Fibroblast of skin of right quadriceps (primary cell): ENCODE data around the gene SIPA1L3.
"Not testable (repeated sequence)": the region's sequence is repeated elsewhere in the genome, so short reads cannot be mapped to it uniquely, and the experiment has no call there.

ENCODE experiments used
- DNase-seq: peaks from one replicate; pipeline ENCODE4 v3.0.0-alpha.2; 2013

SIPA1L3 gene

DNA sequence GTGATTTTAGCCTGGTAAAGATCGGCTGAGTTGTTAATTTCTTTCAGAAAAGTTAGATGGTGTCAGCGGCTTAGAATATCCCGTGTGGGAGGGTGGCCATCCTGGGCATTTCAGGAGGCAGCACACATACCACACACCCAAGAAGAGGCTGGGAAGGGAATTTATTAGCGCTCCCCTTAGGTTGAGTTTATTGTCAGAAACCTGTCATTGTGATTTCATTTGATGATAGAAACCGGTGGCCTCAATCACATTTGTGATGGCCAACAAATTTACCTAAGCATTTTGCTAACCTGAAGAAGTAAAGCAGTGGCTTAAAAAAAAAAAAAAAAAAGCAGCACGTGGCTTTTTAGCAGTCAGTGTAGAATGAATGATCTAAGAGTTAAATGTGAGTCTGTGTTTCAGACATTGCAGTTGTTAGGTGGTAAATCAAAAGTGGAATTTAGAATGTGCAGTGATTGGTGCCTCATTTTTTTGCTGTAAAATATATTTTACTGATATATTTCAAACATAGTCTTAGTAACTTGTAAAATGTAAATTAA, 2.7 kb downstream of the SIPA1L3 start:
- no peak for DNase-seq

DNA sequence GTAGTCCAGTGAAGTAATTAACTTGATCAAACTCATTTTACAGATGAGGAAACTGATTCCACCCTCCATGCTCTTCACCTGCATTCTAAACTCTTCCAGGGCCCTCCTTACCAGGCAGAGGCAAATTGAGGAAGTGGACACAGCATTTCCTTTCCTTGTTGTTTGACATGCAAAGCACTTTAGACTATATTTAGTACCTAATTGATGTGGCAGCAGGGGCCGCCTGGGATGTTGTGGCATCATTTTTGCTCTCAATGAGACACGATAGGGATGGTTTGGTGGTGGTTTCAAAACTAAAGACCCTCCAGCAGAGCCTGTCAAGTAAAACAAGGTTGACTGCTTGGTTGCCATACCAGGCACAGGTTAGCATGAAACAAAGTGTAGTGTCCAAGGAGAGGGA, 7.9 kb downstream of the SIPA1L3 start:
- no peak for DNase-seq

DNA sequence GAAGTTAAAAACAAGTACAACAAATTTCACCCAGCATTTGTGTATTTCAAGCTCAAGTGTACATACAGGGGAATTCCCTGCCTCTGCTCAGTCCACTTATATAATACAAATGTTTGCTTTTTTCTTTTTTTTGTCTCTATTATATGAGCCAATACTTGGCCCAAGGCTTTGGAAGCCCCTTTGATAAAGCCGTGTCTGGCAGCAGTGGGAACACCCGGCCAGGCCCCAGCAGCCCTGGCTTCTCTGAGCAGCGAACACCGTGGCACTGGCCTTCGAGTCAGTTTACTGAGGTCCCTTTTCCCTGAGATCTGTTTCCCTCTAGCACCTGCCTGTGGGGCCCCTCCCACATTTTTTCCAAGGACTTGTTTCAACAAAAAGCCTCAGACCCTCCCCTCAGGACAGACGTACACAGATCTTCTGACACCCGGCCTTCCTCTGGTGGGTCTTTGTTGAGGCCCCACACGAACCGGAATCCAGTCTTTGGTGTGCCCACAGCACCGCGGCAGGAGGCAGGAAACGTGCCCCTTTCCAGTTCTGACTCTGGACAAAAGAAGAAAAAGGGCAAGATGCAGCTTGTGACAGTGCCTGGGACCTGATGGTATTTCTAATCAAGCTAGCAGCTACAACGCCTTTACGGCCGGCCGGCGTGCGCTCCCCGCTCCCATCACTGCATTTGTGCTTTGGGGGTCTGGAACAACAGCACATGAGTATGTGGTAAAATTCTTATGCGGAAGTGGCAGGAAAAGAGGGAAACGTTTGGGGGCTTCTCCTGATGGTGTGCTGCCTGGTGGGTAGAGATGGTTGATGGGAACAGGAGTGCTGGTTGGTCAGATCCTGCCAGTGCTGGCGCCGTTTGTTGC, 13.8 kb downstream of the SIPA1L3 start:
- DNase-seq = no peak

GRCh38 chr19:37924573-37924972, 17.6 kb downstream of the SIPA1L3 start:
- DNase-seq = not testable (repeated sequence)

DNA sequence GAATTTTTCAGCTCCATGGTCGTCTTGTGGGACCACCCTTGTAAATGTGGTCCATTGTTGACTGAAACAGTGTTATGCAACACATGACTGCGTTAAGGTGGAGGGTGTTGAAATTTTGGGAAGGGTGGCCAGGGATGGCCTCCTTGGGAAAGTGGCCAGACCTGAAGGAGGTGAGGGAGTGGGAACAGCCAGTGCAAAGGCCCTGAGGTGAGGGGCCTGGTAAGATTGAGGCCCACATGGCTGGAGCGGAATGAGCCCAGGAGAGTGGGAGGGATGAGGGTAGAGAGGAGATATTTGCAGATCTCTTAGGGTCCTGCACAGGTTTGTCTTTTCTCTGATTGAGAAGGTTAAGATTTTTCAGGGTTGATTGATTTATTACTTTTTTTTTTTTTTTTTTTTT, 18.2 kb downstream of the SIPA1L3 start:
- DNase-seq = no peak

DNA sequence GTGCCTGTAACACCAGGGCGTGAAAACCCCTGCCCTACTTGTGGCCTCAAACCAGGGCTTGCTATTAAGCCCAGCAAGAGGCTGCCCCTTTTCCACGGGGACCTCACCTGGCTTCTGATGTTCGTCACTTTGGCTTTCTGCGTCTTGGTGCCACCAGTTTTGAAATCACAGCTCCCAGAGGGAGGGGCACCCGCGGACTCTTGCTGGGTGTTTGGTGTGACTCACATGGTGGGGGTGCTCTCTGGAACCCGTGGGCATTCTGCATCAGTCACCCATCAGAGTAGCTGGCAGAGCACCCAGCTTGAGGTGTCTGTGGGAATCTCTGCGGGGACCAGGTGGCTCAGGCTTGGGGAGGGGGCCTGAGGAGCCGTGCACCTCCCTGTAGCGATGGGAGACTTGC, 19.2 kb downstream of the SIPA1L3 start:
- no peak for DNase-seq

GRCh38 chr19:37926711-37927110, 19.7 kb downstream of the SIPA1L3 start:
- DNase-seq = no peak

- no peak for DNase-seq
These were observed 21.7 kb downstream of the SIPA1L3 start for GRCh38 chr19:37928527-37929286.

DNA sequence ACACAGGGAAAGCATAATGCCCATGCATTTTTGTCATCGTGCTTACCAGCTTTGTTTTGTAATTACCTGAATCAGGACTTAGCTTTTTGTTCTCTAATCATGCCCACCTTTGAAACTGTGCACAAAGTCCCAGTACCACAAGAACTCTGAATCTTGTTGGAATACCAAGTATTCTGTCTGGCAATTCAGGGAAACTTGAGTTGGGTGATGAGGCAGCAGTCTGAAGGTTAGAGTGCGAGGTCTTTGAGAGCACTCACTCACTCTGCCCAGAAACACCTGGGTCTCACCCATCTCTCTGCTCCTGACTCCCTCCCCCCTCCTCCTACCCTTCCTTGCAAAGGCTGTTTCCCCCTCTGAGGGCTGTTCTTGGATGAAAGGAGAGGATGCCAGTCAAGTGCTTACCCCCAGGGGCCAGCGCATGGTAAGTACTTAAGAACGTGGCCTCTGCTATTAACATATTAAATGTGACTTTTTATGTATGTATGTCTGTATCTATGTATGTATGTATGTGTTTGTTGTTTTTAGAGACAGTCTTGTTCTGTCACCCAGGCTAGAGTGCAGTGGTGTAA, 22.4 kb downstream of the SIPA1L3 start:
- no peak for DNase-seq

- no peak for DNase-seq
These were observed 23.4 kb downstream of the SIPA1L3 start for GRCh38 chr19:37930416-37930815.

- peak; percentile 63 for DNase-seq
These were observed 25.1 kb downstream of the SIPA1L3 start for GRCh38 chr19:37931881-37932655.

- DNase-seq = peak; percentile 21
These were observed 26.3 kb downstream of the SIPA1L3 start for GRCh38 chr19:37932985-37933936.

DNA sequence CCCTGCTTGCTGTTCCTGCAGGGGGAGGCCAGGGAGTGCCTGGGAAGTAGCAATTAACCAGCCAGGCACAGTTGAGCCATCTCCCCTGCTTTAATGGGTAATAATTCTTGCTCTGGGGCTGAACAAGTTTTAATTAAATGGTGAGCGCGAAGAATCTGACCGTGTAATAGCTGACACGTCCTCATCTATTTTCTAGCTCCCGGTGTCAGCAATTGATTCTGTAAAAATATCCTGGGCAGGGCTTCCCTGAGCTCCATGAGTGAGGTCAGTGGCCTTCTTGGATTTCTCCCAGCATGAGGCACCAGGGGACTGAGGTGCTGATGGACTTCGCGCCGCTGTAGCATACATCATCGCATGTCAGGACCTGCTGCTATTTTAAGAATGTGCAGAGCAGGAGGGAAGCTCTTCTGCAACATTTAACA, 26.9 kb downstream of the SIPA1L3 start:
- DNase-seq = peak; percentile 68

DNA sequence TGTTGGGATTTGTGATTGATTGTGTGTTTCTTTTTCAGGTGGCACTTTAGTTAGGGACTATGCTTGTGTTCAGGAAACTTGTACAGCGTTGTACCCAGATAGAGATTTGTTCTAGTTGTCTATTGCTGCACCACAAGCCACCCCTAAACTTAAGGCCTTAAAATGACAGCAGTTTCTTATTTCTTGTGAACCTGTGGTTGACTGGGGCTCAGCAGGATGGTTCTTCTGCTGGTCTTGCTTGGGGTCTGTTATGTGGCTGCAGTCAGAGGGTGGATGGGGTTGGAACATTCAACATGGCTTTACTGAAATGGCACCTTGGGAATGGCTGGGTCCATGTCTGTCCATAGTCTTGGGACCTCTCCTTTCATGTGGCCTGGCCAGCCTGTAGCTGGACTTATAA, 28.3 kb downstream of the SIPA1L3 start:
- DNase-seq = no peak

DNA sequence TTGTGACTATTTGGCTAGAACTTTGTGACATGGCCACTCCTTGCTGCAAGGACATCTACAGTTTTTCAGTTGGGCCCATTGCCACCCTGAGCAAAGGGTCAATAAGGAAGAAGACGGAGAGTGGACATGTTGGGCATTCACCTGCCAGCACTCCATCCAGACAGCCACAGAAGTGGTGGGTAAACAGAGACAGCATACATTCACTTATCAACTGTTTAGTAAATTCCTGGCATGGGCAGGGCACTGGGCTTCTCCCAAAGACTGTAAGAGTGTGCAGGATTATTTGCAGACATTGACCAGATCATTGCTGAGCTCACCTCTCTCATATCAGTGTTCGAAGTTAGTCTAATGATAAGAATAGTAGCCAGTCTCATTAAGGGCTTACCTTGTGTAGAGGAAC, 29.2 kb downstream of the SIPA1L3 start:
- no peak for DNase-seq

- DNase-seq = no peak
These were observed 29.9 kb downstream of the SIPA1L3 start for GRCh38 chr19:37936886-37937285.

GRCh38 chr19:37938353-37938752, 31.3 kb downstream of the SIPA1L3 start:
- DNase-seq = no peak

GRCh38 chr19:37941782-37942515, 34.9 kb downstream of the SIPA1L3 start:
- DNase-seq = no peak

DNA sequence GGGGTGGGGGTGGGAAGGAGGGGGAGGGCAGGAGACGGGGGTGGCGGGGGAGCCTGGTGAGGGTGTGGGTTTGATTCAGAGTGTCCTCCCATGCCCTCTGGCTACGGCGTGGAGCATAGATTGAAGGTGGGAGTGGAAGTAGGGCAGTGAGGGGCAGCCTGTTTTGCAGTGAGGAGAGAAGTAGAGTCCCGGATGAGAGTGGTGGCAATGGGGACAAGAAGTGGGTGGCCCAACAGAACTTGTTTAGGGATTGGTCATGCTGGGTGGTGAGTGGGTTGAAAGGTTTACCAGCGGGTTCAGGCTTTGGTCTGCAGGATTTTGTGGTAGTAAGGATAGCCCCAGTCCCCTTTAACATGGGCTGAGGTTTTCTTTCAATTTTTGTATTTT, 35.5 kb downstream of the SIPA1L3 start:
- DNase-seq = no peak

DNA sequence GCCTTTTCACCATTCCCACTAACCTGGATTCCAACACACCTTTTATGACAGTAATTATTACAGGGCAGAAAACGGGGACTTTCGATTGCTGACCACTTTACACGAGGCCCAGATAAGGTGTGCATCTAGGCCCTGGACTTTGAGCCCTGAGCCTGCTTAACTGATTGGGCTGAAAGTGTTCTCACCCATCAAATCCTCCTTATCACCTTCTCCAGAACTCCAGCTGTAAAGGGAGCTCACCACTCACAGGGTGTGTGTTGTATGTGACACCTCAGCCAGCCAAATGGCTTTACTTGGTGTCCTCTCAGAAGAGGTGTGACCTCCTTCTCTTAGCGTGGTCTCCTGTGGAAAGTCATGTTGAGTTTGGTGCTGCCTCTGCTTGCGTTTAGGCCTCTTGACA, 36.5 kb downstream of the SIPA1L3 start:
- DNase-seq = no peak

DNA sequence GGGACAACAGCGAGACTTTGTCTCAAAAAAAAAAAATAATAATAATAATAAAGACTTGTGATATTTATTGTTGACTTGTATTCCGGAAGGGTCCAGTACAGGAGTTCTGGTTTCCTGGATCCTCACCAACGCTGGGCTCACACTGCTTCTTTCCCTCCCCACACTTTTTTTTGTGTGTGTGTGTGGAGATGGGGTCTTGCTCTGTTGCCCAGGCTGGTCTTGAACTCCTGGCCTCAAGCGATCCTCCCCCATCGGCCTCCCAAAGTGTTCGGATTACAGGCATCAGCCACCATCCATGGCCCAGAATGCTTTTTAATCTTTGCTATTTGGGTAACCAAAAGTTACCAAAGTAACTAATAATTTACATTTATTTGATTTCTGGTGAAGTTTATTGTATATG, 39.1 kb downstream of the SIPA1L3 start:
- DNase-seq = no peak
